GM19043 (cell line): ENCODE measurements around the gene STARD13.

Source experiments
- ATAC-seq: cut with Tn5 transposase; IDR thresholded peaks from one replicate; pipeline ENCODE4 v1.9.1; 2021; ENCODE audit warnings: low read depth; ENCODE audit not compliant: unreplicated experiment

Gene STARD13

DNA sequence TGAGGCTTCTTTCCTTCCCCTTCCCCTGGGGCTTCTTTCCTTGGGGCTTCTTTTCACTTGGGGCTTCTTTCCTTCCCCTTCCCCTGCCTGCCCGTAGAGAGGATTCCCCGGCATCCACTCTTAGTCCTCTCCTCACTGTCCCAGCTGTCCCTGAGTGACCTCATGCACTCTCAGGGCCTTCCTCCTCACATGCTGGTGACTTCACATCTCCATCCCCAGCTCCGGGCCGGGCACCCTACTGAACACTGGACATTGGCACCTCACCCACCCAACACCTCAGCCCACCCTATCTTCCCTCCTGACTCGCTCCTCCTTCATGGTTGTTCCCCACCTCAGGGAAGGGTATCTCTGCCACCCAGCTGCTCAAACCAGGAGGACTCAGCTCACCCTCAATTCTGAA, 130.6 kb downstream of the STARD13 start:
- ATAC-seq = no peak

DNA sequence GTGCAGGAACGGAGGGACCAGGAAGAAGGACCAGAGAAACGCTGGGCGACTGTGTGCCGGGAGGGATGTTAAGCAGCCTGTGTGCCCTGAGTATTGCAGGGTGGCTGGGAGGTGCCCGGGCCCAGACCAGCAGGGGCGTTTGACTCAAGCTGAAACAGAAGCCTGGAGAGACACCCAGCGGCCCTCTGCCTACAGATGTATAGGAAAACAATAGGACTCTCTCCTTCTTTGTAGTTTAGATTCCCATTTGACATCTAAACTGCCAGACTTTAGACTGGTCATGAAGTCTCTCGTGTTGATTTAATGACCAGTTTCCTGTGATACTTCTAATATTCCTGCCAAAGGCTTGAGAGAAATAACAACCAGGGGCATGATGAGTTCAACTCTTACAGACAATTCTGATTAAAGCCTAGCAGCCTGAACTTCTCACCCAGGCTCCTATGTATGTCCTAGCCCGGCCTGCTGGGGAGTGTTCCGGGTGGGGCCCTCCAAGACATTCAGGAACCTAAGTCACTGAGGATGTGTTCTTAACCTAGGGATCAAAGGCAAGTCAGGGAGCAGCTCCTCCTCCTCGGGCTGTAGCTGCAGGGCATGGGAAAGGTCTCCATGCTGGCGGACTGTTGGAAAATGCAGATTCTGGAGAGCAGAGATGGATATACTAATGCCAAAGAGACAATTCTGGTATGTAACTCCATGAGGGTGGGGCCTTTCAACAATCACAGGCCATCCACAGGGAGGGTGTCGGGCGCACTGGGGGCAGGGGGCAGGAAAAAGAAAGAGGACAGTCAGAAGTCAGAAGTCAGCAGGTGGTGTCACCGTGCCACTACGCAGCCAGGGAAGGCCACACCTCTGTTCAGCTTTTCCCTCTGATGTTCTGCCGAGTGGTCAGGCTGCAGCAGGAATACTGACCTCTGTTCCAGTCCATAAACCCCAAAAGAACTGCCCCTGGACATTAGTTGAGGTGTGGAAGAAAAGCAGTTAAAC, 131.8 kb downstream of the STARD13 start:
- no peak for ATAC-seq

DNA sequence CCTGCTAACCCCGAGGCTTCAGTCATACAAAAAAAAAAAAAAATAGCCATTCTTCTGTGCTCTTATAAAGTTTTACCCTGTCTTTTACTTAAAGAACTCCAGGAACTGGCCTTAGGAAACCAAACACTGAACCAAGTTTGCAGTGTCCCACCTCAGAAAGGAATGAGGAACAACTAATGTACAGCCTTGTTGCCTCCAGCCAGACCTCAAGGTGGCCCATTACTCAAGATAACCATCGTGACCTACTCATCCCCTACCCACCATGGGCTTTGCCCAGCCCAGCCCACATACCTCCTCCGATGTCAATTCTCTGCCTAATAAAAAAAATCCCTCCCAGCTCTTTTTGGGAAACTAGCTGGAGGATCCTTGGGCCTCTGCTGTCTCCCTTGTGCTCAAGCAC, 133.2 kb downstream of the STARD13 start:
- ATAC-seq = no peak

DNA sequence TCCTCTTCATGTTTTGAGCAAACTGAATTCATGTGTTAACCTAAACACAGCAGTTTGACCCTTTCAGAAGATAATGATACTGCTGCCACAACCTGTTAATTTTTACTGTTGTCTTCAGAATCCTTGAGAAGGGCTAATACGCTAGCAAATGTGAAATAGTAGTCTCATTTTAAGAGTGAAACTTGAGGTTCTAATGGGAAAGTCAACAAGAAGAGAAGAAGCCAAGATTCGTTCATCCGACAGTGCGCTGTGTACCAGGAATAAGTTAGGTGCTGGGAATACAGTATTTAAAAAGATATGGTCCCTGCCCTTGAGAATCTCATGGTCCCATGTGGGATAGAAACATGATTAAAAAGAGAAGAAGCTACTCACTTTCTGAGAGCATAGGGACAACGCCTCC, 134.9 kb downstream of the STARD13 start:
- ATAC-seq = no peak

DNA sequence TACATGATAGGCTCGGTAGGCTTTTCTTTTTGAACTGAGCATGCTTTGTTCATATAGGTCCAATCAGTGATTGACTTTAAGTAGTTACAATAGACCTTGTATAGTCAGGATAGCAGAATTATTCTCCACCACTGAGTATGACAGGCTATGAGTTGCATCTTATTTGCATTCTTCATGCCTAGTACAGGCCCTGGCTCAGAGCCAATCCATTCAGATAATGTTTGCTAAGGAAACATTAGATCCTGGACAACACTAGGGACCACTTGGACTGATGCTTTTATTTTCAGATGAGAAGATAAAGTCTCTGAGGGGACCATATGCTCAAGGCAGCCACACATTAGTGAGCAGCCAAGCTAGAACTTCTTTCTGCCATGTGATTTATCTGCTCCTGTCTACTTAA, 135.4 kb downstream of the STARD13 start:
- no peak for ATAC-seq

DNA sequence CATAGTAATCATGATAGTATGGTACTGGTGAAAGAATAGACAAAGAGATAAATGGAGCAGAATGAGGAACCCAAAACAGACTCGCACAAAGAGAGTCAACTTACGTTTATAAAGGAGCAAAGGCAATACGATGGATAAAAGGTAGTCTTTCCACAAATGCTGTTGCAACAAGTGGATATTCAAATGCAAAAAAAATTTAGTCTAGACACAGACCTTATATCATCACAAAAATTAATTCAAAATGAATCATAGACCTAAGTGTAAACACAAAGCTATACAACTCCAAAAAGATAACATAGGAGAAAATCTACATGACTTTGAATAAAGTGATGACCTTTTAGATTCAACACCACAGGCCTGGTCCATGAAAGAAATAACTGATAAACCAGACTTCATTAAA, 137.7 kb downstream of the STARD13 start:
- ATAC-seq = no peak

DNA sequence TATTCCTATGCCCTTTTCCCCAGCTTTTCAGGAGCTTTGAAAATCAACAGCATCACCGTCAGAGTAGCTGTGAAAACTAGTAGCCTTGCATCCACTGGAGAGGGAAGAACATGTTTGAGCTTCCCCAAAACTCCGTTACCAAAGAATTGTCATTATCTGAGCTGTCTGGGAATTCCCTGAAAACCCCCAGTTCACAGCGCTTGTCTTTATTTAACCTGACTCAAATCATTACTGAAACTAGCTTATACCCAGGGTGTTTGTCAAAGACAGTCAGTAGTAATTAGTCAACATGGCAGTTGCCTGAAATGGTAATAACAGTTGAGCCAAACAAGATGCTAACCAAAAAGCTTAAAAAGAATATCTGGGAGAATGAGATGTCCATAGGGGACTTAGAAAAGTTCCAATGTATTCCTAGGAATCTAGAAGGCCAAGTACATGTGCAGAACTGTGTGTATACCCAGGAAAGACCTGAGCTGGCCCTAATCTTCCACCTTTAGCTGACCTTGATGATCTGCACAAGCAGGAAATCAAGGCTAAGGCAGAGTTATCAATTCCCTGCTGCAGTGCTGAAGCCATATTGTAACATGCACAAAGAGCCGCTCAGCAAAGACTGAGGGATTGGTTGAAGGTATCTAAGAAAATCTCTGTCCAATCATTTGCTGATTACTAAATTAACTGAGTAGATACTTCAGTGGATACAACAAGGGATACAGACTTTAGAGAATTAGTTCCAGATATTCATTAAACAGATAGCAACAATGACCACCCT, 138.5 kb downstream of the STARD13 start:
- ATAC-seq = peak; percentile 83

DNA sequence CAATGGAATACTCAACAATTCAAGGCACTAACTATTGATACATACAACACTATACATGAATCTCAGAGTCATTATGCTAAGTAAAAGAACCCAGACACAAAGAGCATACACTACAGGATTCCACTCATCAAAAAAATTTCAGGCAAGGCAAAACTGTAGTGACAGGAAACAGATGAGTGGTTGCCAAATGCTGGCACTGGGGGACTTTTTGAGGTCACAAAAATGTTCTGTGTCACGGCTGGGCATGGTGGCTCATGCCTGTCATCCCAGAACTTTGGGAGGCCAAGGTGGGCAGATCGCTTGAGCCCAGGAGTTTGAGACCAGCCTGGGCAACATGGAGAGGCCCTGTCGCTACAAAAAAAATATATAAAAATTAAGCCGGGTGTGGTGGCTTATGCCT, 139.9 kb downstream of the STARD13 start:
- no peak for ATAC-seq

DNA sequence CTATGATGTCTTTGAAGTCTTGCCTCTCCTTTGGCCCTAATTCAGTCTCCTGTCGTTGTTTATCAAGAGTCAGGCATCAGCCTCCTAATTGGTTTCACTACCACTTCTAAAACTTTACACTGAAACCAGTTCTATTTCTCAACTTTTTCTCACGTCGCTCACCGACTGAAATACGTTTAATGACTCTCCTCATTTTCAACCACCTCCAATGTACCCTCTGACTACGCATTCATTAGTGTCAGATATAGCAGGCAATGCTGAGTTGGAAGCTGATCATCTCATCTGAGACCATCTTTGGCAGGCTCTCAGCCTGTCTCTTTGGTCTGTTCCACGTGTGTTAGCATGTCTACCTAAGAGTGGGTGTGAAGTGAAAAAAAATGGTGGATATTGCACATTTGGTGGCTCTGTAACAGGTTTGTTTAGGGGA, 141.2 kb downstream of the STARD13 start:
- ATAC-seq = no peak

DNA sequence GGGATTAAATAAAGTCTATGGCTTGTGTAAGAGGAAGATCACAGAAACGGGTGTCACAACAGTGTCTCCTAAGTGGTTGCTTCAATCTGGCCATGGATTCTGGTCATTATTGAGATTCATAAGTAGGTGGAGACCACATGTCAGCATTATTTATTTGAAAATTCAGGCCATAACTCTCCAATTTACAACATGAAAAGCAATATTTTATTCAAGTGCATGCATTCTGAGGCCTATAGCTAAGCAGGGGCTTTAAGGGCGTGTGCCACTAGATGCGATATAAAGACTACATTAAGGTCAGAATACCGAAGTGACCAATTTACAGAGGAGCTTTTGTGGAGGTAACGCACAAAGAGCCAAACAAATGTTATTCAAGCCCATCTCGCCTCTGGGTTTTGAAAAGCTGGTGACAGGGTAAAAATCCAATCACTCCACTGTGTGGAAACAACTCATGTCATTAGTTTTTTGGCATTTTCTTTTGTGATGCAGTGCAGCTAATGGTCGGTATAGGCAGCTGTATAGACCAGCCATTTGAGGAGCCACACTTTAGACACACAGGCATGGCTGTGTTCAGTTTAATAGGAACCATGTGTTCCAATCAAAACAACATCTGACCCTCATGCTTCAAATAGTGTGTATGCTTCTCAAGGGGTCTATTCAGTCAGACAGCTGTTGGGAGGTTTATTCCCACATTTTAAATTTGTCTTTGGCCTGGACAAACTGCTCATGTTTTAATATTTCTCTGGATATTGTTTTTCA, 145.6 kb downstream of the STARD13 start:
- ATAC-seq = no peak

DNA sequence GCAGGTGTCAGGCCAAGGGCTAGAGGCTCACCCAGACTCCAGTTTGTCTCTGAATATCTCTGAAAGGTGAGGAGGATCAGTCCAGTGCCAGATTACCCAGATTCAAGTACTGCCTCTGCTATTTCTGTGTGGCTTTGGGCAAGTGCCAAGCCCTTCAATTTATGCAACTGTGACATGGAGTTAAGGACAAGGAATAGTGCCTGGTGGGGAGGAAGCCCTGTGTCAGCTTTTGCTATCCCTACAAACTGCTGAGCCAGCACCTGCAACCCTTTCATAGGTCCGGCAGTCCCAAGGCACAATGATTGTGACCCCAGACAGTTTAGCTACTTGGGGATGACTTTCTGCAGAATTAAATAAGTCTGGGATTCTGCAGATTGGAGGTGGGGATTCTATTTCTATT, 146.4 kb downstream of the STARD13 start:
- ATAC-seq = no peak

DNA sequence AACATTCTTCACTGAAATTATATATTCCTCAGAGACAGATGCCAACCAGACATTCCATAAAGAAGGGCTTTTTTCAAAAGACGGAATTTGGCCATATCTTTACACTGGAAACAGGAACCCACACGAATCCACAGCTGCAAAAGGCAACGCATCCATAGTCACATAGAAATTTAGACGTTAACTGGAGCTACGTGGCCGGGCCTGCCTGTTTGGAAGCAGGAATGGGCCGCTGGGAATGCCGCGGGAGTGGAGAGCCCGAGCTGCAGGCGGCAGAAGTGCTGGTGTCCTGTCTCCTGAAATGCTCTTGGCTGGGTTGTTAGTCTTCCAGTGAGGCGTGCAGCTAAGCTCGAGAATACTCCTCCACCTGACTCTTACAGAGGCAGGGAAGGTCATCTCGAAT, 147.1 kb downstream of the STARD13 start:
- ATAC-seq = no peak

DNA sequence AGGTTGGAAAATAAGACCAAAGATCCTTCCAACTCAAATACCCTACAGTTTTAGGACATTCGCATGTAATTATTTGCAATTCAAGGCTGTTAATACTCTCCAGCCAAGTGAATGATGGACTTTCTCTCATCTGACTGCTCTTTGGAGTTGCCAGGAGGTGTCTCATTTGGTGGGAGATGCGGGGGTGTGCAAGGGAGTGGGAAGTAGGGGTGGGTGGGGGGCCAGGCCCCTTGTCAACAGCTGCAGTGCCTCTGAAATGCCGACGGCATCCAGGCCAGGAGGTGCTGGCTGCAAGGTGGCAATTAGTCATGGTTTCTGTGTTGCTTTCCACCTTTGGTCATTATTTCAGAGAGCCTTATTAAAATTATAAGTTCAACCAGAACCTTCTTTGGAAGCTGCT, 147.8 kb downstream of the STARD13 start:
- ATAC-seq = no peak

DNA sequence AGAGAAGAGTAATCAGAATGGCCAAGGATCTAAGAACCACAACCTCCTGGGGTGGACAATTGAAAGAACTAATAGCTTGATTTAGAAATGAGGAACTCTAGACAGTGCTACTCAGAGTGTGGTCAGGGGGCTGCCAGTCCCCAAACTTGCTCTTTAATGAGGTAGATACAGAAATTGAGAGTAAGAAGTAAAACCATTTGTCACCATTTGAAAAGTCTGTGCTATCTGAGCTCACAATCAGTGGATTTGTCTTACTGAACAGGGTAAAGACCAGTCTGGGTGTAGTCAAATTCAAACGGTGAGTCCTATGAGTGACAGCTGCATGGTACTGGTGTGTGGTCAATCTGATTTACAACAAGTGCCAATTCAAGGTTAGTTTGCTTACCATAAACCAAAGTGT, 150.5 kb downstream of the STARD13 start:
- no peak for ATAC-seq

DNA sequence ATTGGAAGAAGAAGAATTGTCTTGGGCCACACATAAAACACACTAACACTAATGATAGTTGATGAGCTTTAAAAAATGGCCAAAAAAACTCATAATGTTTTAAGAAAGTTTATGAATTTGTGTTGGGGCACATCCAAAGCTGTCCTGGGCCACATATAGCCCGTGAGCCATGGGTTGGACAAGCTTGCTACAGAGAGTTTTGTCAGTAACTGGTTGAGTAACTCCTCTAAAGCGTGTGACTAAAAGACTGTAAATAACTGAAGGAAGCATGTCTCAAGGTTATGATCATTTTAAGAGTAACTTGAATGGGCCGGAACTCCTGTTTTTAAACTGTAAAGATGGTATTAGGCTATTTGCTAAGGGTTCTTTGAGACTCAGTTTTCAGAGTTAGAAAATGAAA, 151.3 kb downstream of the STARD13 start:
- ATAC-seq = no peak

DNA sequence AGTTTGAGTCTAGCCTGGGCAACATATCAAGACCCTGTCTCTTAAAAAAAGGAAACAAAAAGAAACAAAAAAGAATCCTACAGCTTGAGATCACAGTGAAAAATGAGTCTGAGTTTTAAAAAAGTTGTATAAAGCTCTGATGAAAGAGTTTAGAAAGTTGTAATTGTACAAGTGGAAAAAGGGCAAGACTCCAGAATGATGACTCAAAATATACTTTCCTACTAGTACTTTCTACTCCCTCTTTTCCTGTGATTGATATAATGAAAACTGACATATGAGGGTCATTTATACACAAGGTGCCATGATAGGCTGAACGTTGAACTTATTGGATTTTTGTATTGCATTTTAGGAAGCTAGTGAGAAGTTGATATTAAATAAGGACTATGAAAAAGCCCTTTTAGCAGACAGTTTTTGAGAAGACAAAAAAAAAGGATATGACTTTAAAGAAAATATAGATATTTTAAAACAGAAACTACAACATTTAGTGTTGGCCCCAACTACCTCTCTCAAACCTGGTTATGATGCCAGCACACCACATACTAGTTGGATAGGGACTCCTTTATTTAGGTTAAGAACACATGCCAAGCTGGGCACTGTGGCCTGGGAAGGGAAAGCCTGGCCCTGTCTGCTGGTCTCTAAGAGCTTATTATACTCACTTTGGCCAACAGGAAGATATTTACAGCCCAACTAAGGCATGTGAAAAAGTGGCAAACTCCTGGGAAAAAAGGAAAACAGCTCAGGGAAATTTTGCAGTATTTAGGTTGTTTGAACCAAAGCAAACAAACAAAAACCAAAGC, 152.7 kb downstream of the STARD13 start:
- no peak for ATAC-seq

DNA sequence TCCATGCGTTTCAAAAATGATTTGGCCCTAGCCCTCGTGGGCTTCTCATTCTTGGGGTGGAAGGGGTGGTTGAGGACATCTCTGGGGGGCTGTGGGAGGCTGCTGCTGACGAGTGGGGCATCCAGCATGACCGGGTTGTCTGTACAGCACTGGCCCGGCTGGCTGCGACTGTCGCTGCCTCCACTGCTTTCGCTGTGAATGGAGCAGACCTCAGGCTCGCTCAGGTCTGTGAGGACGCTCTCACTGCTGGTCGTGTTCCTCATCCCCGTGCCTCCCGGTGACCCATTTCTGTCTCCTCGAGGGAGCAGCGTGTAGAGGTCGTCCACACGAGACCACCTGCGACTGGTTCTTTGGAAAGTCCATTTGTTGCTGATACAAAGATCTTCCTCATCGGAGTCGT, 155.7 kb downstream of the STARD13 start:
- ATAC-seq = no peak

DNA sequence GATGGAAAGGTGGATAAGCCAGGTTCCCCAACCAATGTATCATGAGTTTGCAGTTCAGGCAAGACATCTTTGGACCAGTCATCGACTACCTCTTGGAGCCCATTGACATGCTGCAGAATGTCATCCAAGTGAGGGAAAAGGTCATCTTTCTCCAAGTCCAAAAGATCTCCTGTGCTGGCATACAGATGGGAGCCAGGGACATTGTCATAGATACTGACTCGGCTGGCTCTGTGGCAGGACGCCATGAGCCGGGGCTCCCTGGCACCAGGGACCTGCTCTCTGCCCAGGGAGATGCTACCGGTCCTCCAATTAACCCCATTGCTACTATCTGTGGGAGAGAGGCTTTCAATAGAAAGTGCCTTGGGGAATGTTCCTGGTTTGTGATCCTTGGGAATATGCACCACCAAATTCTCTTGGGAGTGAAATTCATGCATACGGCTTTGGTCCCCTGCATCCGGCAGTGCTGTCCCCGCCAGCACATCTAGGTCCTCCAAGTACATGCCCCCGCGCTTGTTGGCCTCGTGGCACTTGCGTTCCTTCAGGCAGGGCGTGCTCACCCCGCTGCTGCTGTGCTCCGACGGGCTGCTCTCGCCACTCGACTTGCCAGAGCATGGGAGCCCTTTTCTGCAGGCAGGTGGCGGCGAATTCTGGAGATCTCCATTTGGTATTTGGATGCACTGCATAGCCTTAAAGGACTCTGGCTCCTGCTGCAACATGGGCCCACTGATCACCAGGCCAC, 156.3 kb downstream of the STARD13 start:
- ATAC-seq = no peak

DNA sequence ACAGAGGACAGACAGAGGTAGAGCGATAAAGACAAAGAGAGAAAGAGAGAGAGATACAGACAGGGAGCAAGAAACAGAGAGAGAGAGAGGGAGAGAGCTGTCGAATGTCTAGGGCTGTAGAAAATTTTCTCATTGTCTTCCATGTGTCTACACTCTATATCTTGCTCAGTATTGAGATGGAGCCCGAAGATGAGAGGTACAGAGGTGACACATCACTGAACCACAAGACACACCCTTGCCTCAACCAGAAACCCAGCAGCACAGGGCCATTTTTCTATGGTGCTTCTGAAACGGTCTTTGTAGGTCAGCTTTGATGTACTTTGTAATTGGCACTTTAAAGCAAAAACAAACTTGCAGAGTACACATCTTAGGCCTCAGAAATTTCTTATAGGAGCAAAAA, 157.4 kb downstream of the STARD13 start:
- ATAC-seq = no peak
